Measurements from ENCODE around the gene GSTM5.
"Not testable (repeated sequence)": the region's sequence is repeated elsewhere in the genome, so short reads cannot be mapped to it uniquely, and the experiment has no call there.

The GSTM5 gene

GRCh38 chr1:109730666-109731065 lies 18.6 kb downstream of the GSTM5 start:
- no peak for DNase-seq (ENCODE audit: low read depth)

- DNase-seq (ENCODE audit: low read depth), result no peak
These were observed 20.4 kb downstream of the GSTM5 start for GRCh38 chr1:109732390-109732881.

- no peak for DNase-seq (ENCODE audit: low read depth)
These were observed 21.3 kb downstream of the GSTM5 start for GRCh38 chr1:109733236-109733870.

DNA sequence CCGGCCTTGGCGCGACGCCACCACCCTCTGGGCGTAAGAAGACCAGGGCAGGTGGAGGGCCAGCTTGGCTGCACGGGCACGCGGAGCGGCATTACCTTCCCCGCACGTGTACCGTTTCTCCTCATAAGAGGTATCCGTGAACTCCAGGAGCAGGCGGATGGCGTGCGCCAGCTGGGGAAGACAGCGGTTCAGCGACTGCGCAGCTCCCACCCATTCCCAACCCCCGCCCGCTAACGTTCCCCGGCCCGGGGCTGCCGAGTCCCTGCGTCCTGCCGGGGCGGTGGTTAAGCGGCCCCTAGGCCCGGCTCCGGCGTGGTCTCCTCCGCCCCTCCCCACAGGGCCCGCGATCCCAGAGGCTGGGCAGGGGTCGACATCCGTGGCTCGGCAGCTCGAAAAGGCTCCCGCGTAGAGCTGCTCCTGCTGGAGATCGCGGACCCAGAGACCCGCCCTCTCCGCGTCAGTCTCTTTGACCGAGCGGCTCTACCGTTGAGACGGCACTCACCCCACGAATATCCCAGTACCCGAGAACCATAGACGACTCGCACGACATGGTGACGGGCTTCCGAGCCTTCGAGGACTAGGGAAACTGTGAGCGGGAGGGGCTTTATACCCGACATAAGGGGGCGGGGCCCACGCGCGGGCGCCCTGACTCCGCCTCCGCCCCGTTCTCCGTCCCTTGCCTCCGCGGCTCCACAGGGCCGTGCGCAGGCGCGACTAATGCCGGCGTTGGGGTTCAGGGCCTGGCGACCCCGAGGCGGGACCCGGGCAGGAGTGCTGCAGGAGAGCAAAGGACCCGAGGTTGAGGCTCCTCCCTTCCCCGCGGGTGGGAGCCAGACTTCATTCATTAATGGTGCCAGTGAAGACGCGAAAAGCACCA lies 27.9 kb downstream of the GSTM5 start:
- peak; percentile 76 for DNase-seq (ENCODE audit: low read depth)

DNA sequence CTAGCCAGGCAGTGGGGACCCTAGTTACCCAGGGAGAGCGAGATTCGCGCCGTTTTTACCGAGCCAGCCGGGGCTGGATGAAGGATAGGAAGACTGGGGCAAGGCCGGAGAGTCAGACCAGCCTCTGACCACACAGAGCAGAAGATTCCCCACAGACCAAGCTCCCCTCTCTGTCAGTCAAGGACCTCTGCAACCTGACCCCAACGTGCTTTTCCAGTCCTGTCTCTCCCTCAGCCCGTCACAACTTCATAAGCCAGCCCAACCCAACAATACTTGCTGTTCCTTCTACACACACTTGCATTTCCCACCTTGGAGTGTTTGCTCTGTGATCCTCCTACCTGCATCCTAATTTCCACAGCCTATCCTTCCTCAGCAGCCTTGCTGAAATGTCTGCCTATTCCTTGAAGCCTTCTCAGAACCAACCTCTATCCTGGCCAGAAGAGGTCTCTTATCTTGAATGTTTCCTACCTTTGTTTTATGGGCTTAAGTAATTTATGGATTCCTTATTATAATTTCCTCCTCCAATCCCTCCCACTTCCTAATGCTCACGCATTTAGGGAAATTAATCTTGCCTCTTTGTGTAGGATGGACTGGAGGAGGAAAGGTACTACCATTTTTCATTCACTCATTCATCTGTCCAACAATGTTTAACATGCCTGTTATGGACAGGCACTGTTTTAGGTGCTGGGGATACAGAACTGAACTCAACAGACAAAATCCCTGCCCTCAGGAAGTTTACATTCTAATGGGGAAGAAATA lies 28.7 kb downstream of the GSTM5 start, which contains the start of gene GSTM3:
TSS of gene GSTM3 (minus strand) at position 424 of the 759 bp plus-strand sequence. CDS start 751 bp downstream, outside the sequence.
- no peak for DNase-seq (ENCODE audit: low read depth)

GRCh38 chr1:109748311-109748710 lies 36.3 kb downstream of the GSTM5 start:
- not testable (repeated sequence) for DNase-seq (ENCODE audit: low read depth)

DNA sequence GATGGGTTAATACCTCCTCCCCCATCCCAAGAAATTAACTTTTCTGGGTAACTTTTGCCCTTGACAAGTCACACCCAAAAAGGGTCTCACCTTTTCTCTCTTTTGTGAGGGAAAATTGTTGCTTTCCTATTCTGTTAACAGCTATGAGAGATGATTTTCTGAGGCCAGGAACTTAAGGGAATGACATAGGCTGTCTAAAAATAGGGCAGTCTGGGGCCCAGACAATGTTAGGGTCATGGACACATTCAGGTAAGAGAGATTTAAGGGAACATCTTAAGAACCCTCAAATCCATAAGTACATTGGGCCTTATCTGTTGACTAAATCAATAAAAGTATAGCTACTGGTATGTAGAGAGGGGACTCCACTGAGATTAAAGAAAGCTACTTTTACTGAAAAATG lies 37.2 kb downstream of the GSTM5 start:
- DNase-seq (ENCODE audit: low read depth), result no peak

DNA sequence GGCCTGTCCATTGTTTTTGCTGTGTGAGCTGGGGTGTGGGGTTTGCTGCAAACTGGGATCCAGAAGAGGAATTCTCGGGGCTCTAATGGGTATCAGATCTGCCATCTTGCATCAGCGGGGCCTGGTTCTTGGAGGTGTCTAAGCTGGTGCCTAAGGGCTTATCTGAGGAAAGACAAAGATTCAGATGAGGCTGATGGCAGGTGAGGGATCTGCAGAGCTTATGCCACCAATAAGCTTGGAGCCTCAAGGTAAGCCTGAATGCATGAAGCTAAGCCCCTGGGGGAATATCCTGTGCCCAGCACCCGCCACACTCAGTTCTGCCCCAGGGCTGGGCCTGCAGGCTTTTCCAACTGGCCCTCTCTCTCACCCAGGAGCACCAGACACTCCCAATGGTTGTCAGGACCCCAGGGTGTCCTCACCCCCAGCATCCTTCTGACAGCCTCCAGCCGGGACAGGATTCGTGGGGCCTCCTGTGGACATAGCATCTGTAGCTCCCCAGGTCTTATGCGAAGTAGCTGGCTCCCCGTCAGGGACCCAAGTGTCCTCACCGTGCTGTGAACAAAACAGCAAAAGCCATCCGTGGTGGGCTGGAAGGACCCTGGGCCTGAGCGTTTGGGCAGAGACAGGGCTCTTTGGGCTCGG lies 38.3 kb downstream of the GSTM5 start:
- DNase-seq (ENCODE audit: low read depth), result no peak

DNA sequence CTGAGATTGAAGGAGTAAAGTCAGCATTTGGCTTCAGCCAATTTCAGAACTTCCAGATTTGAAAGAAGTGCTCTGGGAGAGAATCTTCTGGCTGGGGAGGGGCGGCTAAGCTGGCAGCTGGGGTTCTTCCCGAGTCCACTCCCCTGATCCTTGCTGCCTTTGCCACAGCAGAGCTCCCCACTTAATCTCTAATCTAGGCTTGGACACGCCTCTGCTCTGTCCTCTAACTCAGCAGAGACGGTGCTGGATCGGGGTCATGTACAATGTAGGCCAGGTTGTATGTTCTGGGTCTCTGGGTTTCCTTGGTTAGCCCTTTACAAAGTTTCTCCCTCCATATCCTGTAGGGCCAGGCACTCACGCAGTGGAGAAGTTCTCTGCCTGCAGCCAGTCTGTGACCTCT lies 38.9 kb downstream of the GSTM5 start:
- no peak for DNase-seq (ENCODE audit: low read depth)

- DNase-seq (ENCODE audit: low read depth), result no peak
These were observed 39.6 kb downstream of the GSTM5 start for GRCh38 chr1:109751531-109752260.

DNA sequence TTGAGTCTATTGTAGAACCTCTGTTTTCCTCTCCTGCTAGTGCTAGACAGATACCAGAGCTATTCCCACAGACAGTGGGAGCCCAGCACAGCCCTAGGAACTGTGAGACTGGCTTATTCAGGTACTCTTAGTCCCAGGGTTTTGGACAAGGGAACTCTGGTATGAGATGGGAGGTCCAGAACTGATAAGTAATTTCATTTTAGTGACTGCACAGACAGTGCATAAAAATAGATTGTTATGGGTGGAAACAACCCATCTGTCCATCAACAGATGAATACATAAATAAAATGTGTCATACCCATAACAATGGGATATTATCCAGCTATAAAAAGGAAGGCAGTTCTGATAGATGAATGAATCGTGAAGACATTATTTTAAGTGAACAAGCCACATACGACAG lies 42.7 kb downstream of the GSTM5 start:
- no peak for DNase-seq (ENCODE audit: low read depth)

- not testable (repeated sequence) for DNase-seq (ENCODE audit: low read depth)
These were observed 44.3 kb downstream of the GSTM5 start for GRCh38 chr1:109756325-109756724.

DNA sequence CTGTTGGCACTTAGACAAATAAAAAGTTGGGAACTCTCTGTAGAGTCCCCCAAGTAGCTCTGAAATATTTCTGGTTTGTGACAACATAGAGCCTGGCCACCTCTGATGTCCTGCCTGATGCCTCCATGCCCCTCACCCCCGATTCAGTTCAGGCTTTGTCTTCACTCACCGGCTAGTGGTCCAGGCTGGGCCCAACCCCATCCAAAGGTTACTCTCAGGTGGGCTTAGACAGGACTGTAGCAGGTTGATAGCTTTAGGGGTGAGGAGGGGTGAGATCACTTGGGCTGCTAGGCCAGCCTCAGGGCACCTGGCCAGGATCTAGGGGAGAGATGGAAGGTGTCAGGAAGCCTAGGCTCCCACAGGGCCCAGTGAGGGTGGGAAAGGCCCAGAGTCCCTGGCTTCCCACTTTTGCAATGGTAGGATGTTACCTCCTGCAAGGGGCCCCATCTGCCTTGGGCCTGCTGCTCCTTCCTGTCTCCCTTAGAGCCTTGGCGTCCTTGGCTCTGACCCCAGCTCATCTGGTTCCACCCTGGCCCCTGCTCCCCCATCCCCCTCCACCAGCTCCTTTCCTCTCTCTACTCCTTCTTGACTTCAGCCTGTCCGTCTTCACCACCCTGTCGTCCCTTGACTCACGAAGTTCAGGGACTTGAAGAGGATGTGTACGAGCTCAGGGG lies 44.9 kb downstream of the GSTM5 start:
- DNase-seq (ENCODE audit: low read depth), result no peak

- no peak for DNase-seq (ENCODE audit: low read depth)
These were observed 46.1 kb downstream of the GSTM5 start for GRCh38 chr1:109757936-109758786.

DNA sequence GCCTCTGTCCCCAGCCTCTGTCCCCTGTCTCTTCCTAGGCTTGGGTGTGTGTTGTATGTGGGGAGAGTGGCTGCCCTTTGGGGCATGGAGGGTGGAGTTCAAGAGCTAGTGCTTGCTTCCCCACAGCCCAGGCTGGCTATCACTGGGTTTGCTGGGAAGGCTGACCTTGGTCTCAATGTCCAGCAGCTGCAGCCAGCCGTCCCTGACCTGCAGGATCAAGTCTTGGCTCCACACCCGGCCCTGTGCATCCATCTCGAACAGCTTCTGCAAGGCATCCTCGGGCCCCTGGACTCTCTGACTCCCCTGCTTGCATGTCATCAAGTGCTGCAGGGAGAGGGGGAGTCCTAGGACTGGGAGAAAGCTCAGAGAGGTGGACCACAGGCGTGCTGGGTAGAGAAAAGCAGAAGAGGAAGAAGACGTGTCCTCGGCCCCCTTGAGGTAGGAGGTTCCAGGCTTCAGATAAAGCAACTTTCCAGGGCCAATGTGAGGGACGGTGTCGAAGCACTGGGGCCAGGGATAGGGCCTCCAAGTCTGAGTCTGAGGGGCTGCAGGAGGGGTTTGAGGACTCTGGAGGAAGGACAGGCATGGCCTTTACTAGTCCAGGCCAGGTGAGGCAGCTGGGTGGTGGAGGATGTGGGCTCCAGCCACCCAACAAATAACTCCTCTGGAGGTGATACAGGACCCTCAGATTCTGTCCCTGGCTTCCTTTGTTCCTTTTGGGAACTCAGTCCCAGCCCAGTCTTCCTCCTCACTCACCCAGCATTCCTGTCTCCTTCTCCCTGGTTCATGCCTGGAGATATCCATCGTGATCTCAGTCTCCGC lies 47.7 kb downstream of the GSTM5 start:
- DNase-seq (ENCODE audit: low read depth), result no peak

DNA sequence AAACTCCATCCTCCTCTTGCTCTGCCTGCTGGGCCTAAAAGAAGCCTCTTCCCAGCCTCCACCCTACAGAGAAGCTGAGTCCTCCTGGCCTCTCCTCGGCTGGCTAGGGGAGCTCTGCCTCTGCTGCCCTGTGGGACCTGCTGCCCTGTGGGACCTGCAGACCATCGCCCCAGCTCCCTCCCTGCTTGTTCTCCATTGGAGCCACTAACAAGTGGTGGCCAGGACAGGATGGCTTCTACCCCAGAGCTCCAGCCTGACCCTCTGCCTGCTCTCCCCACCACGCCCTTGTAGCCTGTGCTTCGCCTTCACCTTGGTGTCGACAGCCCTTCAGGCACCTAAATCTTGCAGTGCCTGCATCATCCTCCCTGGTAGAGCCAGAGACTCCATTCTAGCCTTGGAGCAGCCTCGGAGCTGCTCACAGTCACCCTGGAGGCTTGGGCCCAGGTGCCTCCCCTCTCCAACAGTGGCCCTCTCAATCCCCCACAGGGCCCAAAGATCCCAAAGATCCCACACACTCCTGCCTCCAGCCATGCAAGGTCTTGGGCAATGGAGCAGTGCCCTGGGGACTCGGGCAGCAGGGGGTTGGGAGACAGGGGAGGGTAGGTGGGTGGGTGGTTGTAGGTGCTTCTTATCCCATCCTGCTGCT lies 48.7 kb downstream of the GSTM5 start:
- DNase-seq (ENCODE audit: low read depth), result no peak

DNA sequence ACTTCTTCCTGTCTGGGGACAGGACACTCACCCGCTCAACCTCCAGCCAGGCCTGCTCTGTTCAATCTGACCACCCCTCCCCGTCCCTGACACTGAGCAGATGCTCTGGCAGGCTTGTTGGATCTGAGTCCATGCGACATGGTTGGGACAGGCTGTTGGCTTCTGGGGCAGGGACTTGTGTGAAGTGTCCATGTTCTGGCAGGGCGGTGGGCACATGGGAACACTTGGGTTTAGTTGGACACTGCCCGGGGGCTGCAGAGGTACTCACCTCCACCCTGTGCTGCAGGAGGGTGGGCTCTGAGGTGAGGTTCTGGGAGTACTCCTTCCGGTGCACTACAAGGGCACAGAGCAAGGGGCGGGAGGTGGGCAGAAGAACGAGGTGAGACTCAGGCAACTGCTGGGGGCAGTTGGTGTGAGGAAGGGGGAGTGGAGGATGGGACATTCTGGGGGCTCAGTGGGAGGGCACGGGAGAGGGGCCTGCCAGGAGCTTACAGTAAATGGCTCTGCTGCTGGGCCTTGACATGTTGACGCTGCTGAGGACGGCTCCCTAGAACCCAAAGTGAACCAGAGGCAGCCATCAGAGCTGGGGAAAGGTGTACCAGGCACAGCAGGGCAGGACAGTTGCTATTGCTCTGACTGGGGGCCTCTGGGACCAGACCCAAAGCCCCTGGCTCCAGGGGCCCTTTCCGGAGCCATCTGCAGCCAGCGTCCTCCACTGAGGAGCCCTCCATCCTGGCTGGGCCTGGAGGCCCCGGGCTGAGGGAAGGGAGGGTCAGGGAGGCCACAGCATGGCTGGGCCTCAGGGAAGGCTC lies 49.4 kb downstream of the GSTM5 start:
- no peak for DNase-seq (ENCODE audit: low read depth)

All from EH (cell line).